VCaP (cell line): Measurements from ENCODE around the gene DCAF8.

ENCODE experiments used
- H3K27ac ChIP-seq: fragments of 450-650 bp; 2 replicates; pipeline ENCODE4 v1.5.1; 2017
- CTCF ChIP-seq: fragments of 450-650 bp; conservative IDR thresholded peaks from 2 replicates; pipeline ENCODE4 v1.5.1; 2017; ENCODE audit warnings: mild to moderate bottlenecking, moderate library complexity

Gene DCAF8

GRCh38 chr1:160193832-160194736 is 68.3 kb downstream of the DCAF8 start:
- no peak overlapping the region for H3K27ac ChIP-seq
- no peak for TF ChIP-seq CTCF

- no peak overlapping the region; the same call in 1 of the 2 replicates for H3K27ac ChIP-seq
- TF ChIP-seq CTCF, result peak; percentile 94
Observed at GRCh38 chr1:160193091-160193819, 69.1 kb downstream of the DCAF8 start.

- TF ChIP-seq CTCF, result no peak
- H3K27ac ChIP-seq, result no peak overlapping the region
Observed at GRCh38 chr1:160192234-160192633, 70.1 kb downstream of the DCAF8 start.

- H3K27ac ChIP-seq, result no peak overlapping the region
- no peak for TF ChIP-seq CTCF
Observed at GRCh38 chr1:160191756-160192155, 70.6 kb downstream of the DCAF8 start.

GRCh38 chr1:160189649-160190625 is 72.4 kb downstream of the DCAF8 start, which contains the start of gene CASQ1:
TSS of gene CASQ1 (plus strand) at chr1:160190575. CDS start at chr1:160190752, 177 bp downstream.
- no peak within 1 kb of the TSS for H3K27ac ChIP-seq
- no peak for TF ChIP-seq CTCF

GRCh38 chr1:160188341-160188740 is 74.0 kb downstream of the DCAF8 start:
- TF ChIP-seq CTCF, result no peak
- no peak overlapping the region for H3K27ac ChIP-seq
